ENCODE measurements around the gene EIF3D.
A peak's percentile ranks its signal among the peaks of the same experiment; 100 is the strongest.

EIF3D gene

GRCh38 chr22:36465232-36466021 is 63.5 kb downstream of the EIF3D start:
- peak; percentile 96 for DNase-seq (ENCODE audit: low read depth)

- no peak for DNase-seq (ENCODE audit: low read depth)
Observed at GRCh38 chr22:36464715-36465231, 64.2 kb downstream of the EIF3D start.

GRCh38 chr22:36463783-36464184 is 65.2 kb downstream of the EIF3D start:
- no peak for DNase-seq (ENCODE audit: low read depth)

GRCh38 chr22:36461665-36462649 is 67.0 kb downstream of the EIF3D start:
- peak; percentile 96 for DNase-seq (ENCODE audit: low read depth)
